ENCODE measurements around the gene TBC1D5.

TBC1D5 gene

DNA sequence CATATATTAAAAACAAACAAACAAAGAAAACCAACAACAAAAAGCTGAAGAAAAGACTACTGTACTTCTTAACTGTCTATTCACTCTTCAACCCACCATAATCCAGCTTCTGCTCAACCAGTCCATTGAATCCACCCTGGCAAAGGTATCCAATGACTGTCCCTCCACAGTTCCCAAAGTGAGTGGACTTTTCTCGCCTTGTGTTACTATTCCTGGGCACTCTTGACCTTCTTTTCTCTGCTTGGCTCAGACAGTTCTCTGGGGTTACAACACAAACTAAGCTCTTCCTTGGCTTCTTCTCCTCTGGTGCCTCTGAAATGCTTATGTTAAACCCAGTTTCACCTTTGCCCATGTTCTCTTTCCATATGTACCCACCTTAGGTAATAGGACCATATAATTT lies 437.5 kb downstream of the TBC1D5 start:
- no peaks in the 10 kb centered on the region for H3K4me1 ChIP-seq (ENCODE audit: low read depth, poor library complexity, severe bottlenecking)
- no peak overlapping the region for H3K4me2 ChIP-seq
- no peaks in the 10 kb centered on the region for H3K36me3 ChIP-seq (ENCODE audit: insufficient read depth)
- no peak for TF ChIP-seq CTCF (conservative IDR thresholded peaks at IDR 0.05; ENCODE audit: low read depth, low read length)
- no peaks in the 10 kb centered on the region for H3K27me3 ChIP-seq (ENCODE audit: insufficient read depth, low read depth)
- H3K79me2 ChIP-seq (ENCODE audit: insufficient read depth, low read depth): no peaks in the 10 kb centered on the region
- H3K9ac ChIP-seq: no peak overlapping the region
- H4K20me1 ChIP-seq (ENCODE audit: insufficient read depth): no peaks in the 10 kb centered on the region
- no peak overlapping the region for H3K27ac ChIP-seq
- no peak overlapping the region for H2AFZ ChIP-seq (ENCODE audit: low read depth)
- no peak overlapping the region for H3K4me3 ChIP-seq (IDR thresholded peaks at IDR 0.05; ENCODE audit: insufficient read depth, low read depth, low read length)

DNA sequence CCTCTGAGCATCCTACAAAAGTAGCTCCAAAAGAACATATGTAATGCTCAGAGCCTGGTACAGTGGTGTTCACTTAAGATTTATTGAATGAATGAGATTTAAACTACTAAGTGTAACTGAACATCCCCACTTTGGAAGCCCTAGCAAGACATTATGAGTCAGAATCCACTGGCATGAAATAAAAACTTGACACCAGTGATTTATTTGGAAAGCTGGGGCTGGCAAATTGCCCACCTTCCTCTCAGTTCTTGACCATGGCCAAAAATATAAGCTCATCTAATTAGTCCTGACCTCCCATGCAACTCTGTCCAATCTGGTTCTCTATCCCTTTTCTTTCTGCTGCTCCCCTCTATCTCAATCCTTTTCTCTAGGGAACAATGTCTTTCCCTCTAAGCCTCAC lies 439.7 kb downstream of the TBC1D5 start:
- Histone ChIP-seq H4K20me1 (ENCODE audit: insufficient read depth) (no peaks in the 10 kb centered on the region), H3K27me3 (ENCODE audit: insufficient read depth, low read depth) (no peaks in the 10 kb centered on the region), H3K79me2 (ENCODE audit: insufficient read depth, low read depth) (no peaks in the 10 kb centered on the region), H3K27ac (no peak overlapping the region), H3K4me3 (IDR thresholded peaks at IDR 0.05; ENCODE audit: insufficient read depth, low read depth, low read length) (no peak overlapping the region), H3K4me2 (no peak overlapping the region), H3K9ac (no peak overlapping the region), H3K4me1 (ENCODE audit: low read depth, poor library complexity, severe bottlenecking) (no peaks in the 10 kb centered on the region), H3K36me3 (ENCODE audit: insufficient read depth) (no peaks in the 10 kb centered on the region), H2AFZ (ENCODE audit: low read depth) (no peak overlapping the region)
- TF ChIP-seq CTCF (conservative IDR thresholded peaks at IDR 0.05; ENCODE audit: low read depth, low read length): no peak

DNA sequence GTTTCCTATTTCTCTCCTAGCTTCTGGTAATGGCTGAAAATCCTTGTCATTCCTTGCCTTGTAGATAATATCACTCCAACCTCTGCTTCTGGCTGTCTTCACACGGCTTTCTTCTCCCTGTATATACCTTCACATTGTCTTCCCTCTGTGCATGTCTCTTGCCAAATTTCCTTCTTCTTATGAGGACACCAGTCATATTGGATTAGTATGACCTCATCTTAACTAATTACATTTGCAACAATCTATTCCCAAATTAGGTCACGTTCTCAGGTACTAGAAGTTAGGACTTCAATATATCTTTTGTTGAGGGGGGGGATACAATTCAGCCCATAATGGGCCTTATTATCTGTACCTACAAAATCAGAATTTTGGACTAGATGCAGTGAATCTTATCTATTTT lies 440.3 kb downstream of the TBC1D5 start:
- Histone ChIP-seq H3K9ac (no peak overlapping the region), H2AFZ (ENCODE audit: low read depth) (no peak overlapping the region), H3K4me2 (no peak overlapping the region), H3K27me3 (ENCODE audit: insufficient read depth, low read depth) (no peaks in the 10 kb centered on the region), H3K36me3 (ENCODE audit: insufficient read depth) (no peaks in the 10 kb centered on the region), H3K4me1 (ENCODE audit: low read depth, poor library complexity, severe bottlenecking) (no peaks in the 10 kb centered on the region), H3K79me2 (ENCODE audit: insufficient read depth, low read depth) (no peaks in the 10 kb centered on the region), H3K4me3 (IDR thresholded peaks at IDR 0.05; ENCODE audit: insufficient read depth, low read depth, low read length) (no peak overlapping the region), H3K27ac (no peak overlapping the region), H4K20me1 (ENCODE audit: insufficient read depth) (no peaks in the 10 kb centered on the region)
- no peak for TF ChIP-seq CTCF (conservative IDR thresholded peaks at IDR 0.05; ENCODE audit: low read depth, low read length)

DNA sequence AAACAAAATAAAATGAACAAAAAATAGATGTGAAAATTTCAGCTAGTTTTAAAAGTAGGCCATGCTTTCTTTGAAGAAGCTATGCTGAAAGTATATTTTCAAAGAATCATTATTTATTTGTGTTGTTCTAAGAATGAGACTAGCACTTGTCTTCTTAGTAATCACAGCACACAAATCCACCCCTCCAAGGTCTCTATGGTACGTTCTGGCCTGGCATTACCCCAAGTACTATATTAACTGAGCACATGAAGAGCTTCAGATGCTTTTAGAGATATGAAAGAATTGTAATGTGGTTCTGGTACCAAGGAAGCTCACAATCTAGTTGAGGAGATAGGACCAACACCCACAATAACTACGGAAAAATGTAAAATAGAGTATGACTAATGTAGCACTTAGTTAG lies 441.2 kb downstream of the TBC1D5 start:
- Histone ChIP-seq H3K4me2 (no peak overlapping the region), H3K4me1 (ENCODE audit: low read depth, poor library complexity, severe bottlenecking) (no peaks in the 10 kb centered on the region), H3K4me3 (IDR thresholded peaks at IDR 0.05; ENCODE audit: insufficient read depth, low read depth, low read length) (no peak overlapping the region), H3K36me3 (ENCODE audit: insufficient read depth) (no peaks in the 10 kb centered on the region), H3K27me3 (ENCODE audit: insufficient read depth, low read depth) (no peaks in the 10 kb centered on the region), H4K20me1 (ENCODE audit: insufficient read depth) (no peaks in the 10 kb centered on the region), H3K27ac (no peak overlapping the region), H3K9ac (no peak overlapping the region), H3K79me2 (ENCODE audit: insufficient read depth, low read depth) (no peaks in the 10 kb centered on the region), H2AFZ (ENCODE audit: low read depth) (no peak overlapping the region)
- TF ChIP-seq CTCF (conservative IDR thresholded peaks at IDR 0.05; ENCODE audit: low read depth, low read length): no peak

DNA sequence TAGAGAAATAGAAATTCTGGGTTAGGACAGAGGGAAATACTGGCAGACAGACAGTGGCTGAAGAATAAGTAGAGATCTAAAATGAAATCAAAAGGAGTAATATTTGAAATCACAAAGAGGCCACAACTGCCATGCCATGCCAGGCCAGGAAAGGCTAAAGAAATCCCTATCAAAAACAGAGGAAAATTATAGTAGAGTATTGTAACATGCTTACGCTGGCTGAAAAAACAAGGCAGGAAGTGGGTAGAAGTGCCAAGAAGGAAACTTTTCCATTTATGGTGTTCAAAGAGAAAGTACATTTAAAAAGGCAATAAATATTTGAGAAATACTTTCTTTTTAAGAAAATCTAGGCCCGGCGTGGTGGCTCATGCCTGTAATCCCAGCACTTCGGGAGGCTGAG lies 442.0 kb downstream of the TBC1D5 start:
- Histone ChIP-seq H3K27ac (no peak overlapping the region), H2AFZ (ENCODE audit: low read depth) (no peak overlapping the region)

More for the DNA sequence above, 442.0 kb downstream of the TBC1D5 start:
- no peaks in the 10 kb centered on the region for H3K4me1 ChIP-seq (ENCODE audit: low read depth, poor library complexity, severe bottlenecking)
- no peak overlapping the region for H3K4me2 ChIP-seq
- TF ChIP-seq CTCF (conservative IDR thresholded peaks at IDR 0.05; ENCODE audit: low read depth, low read length): no peak
- no peaks in the 10 kb centered on the region for H3K79me2 ChIP-seq (ENCODE audit: insufficient read depth, low read depth)
- H3K36me3 ChIP-seq (ENCODE audit: insufficient read depth): no peaks in the 10 kb centered on the region
- no peak overlapping the region for H3K9ac ChIP-seq
- no peak overlapping the region for H3K4me3 ChIP-seq (IDR thresholded peaks at IDR 0.05; ENCODE audit: insufficient read depth, low read depth, low read length)
- H3K27me3 ChIP-seq (ENCODE audit: insufficient read depth, low read depth): no peaks in the 10 kb centered on the region
- H4K20me1 ChIP-seq (ENCODE audit: insufficient read depth): no peaks in the 10 kb centered on the region
